PFSK-1 (cell line): Measurements from ENCODE around the gene GATD1. TPM values are rescaled to one million over a fixed set of nuclear protein-coding genes. Genes with fewer than 3 reads are reported as not detected.
A peak's percentile ranks its signal among the peaks of the same experiment; 100 is the strongest.

ENCODE experiments used
- FOXP2 ChIP-seq: optimal IDR thresholded peaks from 2 replicates; pipeline ENCODE3; 2011; ENCODE audit warnings: borderline replicate concordance, control low read depth, inconsistent platforms; ENCODE audit not compliant: insufficient read depth; ENCODE audit errors: extremely low read length, extremely low read depth
- POLR2AphosphoS5 ChIP-seq: IDR thresholded peaks from 2 replicates; pipeline ENCODE4 v1.6.1; 2012; ENCODE audit warnings: low read depth, mild to moderate bottlenecking, control low read depth, low read length, moderate library complexity
- REST ChIP-seq, 2 experiments: IDR thresholded peaks; 2 replicates each; pipeline versions ENCODE4 v1.6.1 to v1.8.0; 2011 to 2012; ENCODE audit warnings: low read depth in 2 of 2, low read length in 2 of 2, control low read depth in 1 of 2, inconsistent platforms in 1 of 2, mild to moderate bottlenecking in 1 of 2, moderate library complexity in 1 of 2; ENCODE audit not compliant: insufficient read depth in 1 of 2
- SIN3A ChIP-seq: IDR thresholded peaks from 2 replicates; pipeline ENCODE4 v1.6.1; 2012; ENCODE audit warnings: mild to moderate bottlenecking, low read length, moderate library complexity, borderline replicate concordance; ENCODE audit not compliant: insufficient read depth
- TAF1 ChIP-seq: IDR thresholded peaks from 2 replicates; pipeline ENCODE4 v1.6.1; 2012; ENCODE audit warnings: low read length, control low read depth, borderline replicate concordance; ENCODE audit not compliant: insufficient read depth
- polyA plus RNA-seq: library from polyadenylated mRNA; unstranded; fragments of >200 nt; gene quantifications from one replicate; pipeline ENCODE4 v1.2.1, GENCODE V29; 2012; ENCODE audit warnings: low read depth, missing spikeins; ENCODE audit not compliant: insufficient read length

The GATD1 gene
- polyA plus RNA-seq, result 88.8 TPM

- TF ChIP-seq FOXP2 (peak; percentile 57), SIN3A (no peak), TAF1 (peak; percentile 85), POLR2AphosphoS5 (peak; percentile 83), REST (IDR thresholded peaks at IDR 0.05; ENCODE audit: insufficient read depth in 1 of 2, low read depth in 2 of 2, low read length in 2 of 2) (peak in 1 of 2 experiments; percentile 56; a peak in 1 of 4 replicates)
These were observed at the start of gene GATD1 for GRCh38 chr11:777288-778255. GATD1 (minus strand) TSS chr11:777487; CDS start chr11:777462, 25 bp downstream.

DNA sequence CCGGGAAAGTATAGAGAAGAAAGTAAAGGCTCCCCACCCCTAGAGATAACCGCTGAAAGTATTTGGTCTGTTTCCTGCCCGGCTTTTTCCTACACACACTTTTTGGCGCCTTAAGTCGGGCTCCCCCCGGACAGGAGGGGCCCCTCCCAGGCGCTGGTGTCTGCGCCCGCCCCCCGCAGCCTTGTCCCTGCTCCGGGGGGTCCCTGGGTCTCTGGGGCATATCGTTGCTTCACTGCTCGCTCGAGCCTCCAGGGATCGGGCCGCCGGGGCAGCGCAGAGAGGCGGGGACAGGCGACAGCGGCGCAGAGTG, 49.5 kb upstream of the GATD1 start:
- no peak for TF ChIP-seq FOXP2
- TF ChIP-seq REST (IDR thresholded peaks at IDR 0.05; ENCODE audit: insufficient read depth in 1 of 2, low read depth in 2 of 2, low read length in 2 of 2), result no peak
- TF ChIP-seq POLR2AphosphoS5, result no peak
- no peak for TF ChIP-seq SIN3A
- TF ChIP-seq TAF1, result no peak

DNA sequence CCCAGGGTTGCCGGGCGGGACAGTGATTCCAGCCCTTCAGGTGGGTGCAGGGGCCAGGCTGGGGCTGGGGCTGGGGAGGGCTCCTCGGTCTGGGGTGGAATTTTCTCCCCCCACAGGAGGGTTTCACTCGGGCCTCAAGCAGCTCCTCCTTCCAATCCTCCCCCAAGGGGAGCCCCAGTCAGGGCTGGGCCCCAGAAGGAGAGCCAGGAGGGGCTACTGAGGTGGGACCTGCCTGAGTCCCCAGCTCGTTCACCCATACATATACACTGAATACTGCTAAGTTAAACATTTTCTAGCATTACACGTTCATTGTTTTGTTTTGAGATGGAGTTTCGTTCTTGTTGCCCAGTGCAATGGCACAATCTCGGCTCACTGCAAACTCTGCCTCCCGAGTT, 48.9 kb upstream of the GATD1 start:
- no peak for TF ChIP-seq SIN3A
- no peak for TF ChIP-seq POLR2AphosphoS5
- TF ChIP-seq REST (IDR thresholded peaks at IDR 0.05; ENCODE audit: insufficient read depth in 1 of 2, low read depth in 2 of 2, low read length in 2 of 2), result no peak
- no peak for TF ChIP-seq TAF1
- TF ChIP-seq FOXP2, result no peak

DNA sequence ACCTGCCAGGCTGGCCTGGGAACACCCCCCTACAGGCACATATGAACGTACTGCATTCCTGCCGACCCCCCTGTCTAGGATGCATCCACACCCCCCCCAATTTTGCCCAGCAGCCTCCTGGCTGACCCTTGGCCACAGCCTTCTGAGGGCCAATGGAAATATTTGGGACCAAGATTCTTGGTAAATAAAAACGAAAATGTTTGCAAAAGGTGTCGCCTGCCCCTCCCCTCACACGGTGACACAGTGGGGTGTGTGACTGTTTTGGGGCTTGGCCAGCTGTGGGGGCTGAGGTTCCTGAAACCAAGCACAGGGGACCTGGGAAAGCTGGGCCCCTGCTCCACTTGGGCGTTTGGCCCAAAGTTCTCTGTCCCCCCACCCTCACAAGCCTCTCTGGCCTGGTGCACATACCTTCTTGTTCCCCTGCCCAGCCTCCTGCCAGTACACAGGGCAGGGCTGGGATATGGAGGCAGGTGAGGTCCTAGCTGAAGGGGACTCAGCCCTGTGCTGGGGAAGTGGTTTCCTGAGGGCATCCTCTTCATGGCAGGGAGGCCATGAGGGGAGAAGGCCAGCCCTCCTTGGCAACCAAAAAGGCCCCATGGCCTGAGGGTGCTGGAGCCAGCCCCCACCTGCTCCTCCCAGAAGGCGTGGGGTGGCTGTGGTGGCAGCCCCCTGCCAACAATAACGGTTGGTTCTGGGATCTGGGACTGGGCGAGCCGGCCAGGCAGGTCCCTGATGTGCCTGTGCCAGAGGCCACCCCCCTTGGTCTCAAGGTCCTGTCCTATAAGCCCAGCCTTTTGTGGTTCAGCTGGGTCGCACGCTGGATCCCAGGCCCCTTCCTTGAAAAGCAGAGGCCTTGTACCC, 48.3 kb upstream of the GATD1 start:
- no peak for TF ChIP-seq SIN3A
- no peak for TF ChIP-seq TAF1
- TF ChIP-seq FOXP2, result no peak
- TF ChIP-seq REST (IDR thresholded peaks at IDR 0.05; ENCODE audit: insufficient read depth in 1 of 2, low read depth in 2 of 2, low read length in 2 of 2), result no peak
- no peak; the same call in 1 of the 2 replicates for TF ChIP-seq POLR2AphosphoS5
